Small intestine (tissue), 7 donors: ENCODE data around the gene SCNM1. TPM values are rescaled to one million over a fixed set of nuclear protein-coding genes. Genes with fewer than 3 reads are reported as not detected.
"Not testable (repeated sequence)": the region's sequence is repeated elsewhere in the genome, so short reads cannot be mapped to it uniquely, and the experiment has no call there.

Source experiments
- DNase-seq, 2 donors: peaks; one replicate each; pipeline versions ENCODE4 v3.0.0 to v3.0.0-alpha.2; 2013
- FAIRE-seq: peaks from 2 replicates; lab custom pipeline; 2012; peaks lifted over from hg19 to GRCh38; lab: Jason Lieb, UNC
- H3K27ac ChIP-seq, 3 donors: one replicate each; pipeline ENCODE4 v1.5.1; 2013; ENCODE audit warnings: low read length in 2 of 3, mild to moderate bottlenecking in 2 of 3, control low read depth in 1 of 3, inconsistent platforms in 1 of 3, low read depth in 1 of 3, moderate library complexity in 1 of 3
- H3K27me3 ChIP-seq, 3 donors: one replicate each; pipeline ENCODE4 v1.6.1; 2013; ENCODE audit warnings: low read length in 3 of 3, inconsistent platforms in 1 of 3; ENCODE audit not compliant: control insufficient read depth in 3 of 3, insufficient read depth in 3 of 3
- H3K36me3 ChIP-seq, 3 donors: one replicate each; pipeline ENCODE4 v1.6.1; 2013; ENCODE audit warnings: low read length in 3 of 3, inconsistent platforms in 1 of 3, low read depth in 1 of 3, mild to moderate bottlenecking in 1 of 3, moderate library complexity in 1 of 3; ENCODE audit not compliant: control insufficient read depth in 3 of 3, insufficient read depth in 2 of 3
- H3K4me1 ChIP-seq, 3 donors: one replicate each; pipeline ENCODE4 v1.6.1; 2013; ENCODE audit warnings: low read length in 2 of 3, inconsistent platforms in 1 of 3, low read depth in 1 of 3, mild to moderate bottlenecking in 1 of 3, moderate library complexity in 1 of 3; ENCODE audit not compliant: control insufficient read depth in 3 of 3, insufficient read depth in 2 of 3
- H3K4me3 ChIP-seq, 3 donors: one replicate each; pipeline ENCODE4 v1.5.1; 2013; ENCODE audit warnings: low read length in 3 of 3, control low read depth in 1 of 3, inconsistent platforms in 1 of 3, low read depth in 1 of 3, mild to moderate bottlenecking in 1 of 3, moderate library complexity in 1 of 3
- H3K9me3 ChIP-seq, 2 donors: one replicate each; pipeline ENCODE4 v1.6.1; 2013; ENCODE audit warnings: low read depth in 1 of 2, low read length in 1 of 2; ENCODE audit not compliant: control insufficient read depth in 2 of 2, insufficient read depth in 1 of 2
- WGBS, 3 donors: extraction: QIAGEN DNeasy Blood & Tissue Kit; methylation state at CpG; one replicate each; pipeline ENCODE4 v1.1.7; 2013; 5-methylcytosine and 5-hydroxymethylcytosine counted together
- polyA plus RNA-seq, 4 donors: library from polyadenylated mRNA; stranded (reverse) in 3 of 4; unstranded in 1 of 4; fragments of 200-250 nt in 3 of 4; fragments of 120-200 nt in 1 of 4; gene quantifications; one replicate each; pipeline versions ENCODE4 v1.2.1 to v1.2.3, GENCODE V29; 2013
- donor health status: healthy with polysubstance abuse.
- donor health status: control.
- donor health status: control.
- donor health status: Bipolar disorder and iron deficiency.
- donor health status: healthy.

Gene SCNM1
- polyA plus RNA-seq, 4 donors = 35.4 to 69.6 (median 47.4) TPM

DNA sequence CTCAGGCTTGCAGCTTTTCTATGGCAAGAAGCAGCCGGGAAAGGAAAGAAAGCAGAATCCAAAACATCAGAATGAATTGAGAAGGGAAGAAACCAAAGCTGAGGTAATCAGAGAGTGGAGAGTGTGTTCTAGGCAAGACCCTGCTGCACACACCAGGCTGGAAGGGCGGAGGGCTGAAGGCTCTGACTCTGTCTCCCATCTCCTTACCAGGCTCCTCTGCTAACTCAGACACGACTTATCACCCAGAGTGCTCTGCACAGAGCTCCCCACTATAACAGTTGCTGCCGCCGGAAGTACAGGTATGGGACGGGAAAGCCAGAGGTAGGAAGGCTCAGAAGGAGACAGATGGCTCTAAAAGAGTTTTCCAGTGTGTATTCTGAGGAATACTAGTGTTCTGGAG lies 1.2 kb downstream of the SCNM1 start:
- Histone ChIP-seq H3K4me1 (peaks cover 2 to 18% (median 4%) of the 10 kb centered on the region in 3 donors), H3K27ac (no peak overlapping the region), H3K36me3 (peaks cover 0 to 39% (median 6%) of the 10 kb centered on the region in 3 donors), H3K4me3 (peak overlapping the region in 1 of 3 donors; percentile 71), H3K27me3 (no peaks in the 10 kb centered on the region), H3K9me3 (no peaks in the 10 kb centered on the region)
- no peak for FAIRE-seq
- no peak for DNase-seq
- 75 to 86% (median 82%) methylated on average over 6 of the region's 6 CpGs for WGBS, 3 donors

DNA sequence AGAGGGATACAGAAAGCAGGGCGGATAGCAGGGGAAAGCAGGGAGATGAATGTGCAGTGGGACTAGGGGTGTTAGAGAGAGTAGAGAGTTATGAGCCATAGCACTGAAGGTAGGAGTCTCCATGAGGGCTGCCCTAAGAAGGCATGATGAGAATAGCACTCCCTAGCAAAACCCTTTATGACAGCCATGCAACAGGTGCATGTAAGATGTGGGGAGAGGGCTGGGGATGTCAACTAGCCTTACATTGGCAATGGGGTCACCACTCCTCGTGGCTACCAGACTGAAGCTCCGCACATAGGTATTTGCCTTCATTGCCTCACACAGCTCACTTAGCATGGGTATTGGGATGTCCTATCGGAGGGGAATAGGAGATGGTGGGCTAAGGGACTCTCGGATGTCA lies 5.2 kb downstream of the SCNM1 start:
- WGBS, 3 donors = 88 to 93% (median 93%) methylated on average over 5 of the region's 5 CpGs
- Histone ChIP-seq H3K27ac (no peak overlapping the region), H3K4me3 (no peak overlapping the region), H3K27me3 (no peaks in the 10 kb centered on the region), H3K36me3 (peaks cover 5 to 60% (median 6%) of the 10 kb centered on the region in 3 donors), H3K4me1 (peaks cover 2 to 9% (median 4%) of the 10 kb centered on the region in 3 donors), H3K9me3 (no peaks in the 10 kb centered on the region)
- no peak for FAIRE-seq
- no peak for DNase-seq

DNA sequence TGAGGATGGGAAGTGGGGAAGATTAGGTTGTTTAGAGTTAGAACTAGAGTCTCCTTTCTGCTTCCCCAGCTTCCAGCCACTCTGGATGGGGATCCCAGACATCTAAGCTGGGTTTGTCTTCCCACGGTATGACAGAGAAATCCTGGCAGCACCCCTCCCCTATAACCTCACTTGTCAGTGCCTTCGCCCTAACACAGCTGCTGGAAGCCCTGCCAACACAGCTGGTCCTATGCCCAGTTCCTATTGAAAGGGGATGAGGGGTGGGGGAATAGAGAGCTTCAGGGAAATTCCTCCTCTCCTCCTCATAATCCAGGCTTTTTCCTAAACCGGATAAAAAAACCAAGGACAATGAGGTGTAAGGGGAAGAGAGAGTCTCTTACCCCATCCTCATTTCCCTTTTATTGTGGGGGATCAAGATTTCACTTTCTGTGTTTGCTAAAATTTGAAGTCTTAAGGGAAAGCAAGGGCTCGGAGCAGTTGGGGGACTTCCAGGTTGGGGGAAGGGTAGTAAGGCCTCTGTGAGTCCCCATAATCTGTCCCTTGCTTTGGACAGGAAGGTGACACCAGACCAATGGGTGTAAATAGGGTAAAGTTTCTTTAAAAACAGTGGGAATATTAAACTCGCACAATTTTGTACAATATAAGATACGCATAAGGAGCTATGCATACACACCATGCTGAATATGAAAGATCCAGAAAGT lies 9.2 kb downstream of the SCNM1 start:
- DNase-seq (no peak), FAIRE-seq (no peak)
- 72 to 82% (median 78%) methylated on average over 6 of the region's 6 CpGs for WGBS, 3 donors
- Histone ChIP-seq H3K4me1 (no peaks in the 10 kb centered on the region), H3K9me3 (no peaks in the 10 kb centered on the region), H3K27ac (peak overlapping the region in 1 of 3 donors; percentile 28), H3K27me3 (no peaks in the 10 kb centered on the region), H3K4me3 (no peak overlapping the region), H3K36me3 (peaks cover 7 to 75% (median 12%) of the 10 kb centered on the region in 3 donors)

- 62 to 70% (median 66%) methylated on average over 4 of the region's 4 CpGs for WGBS, 3 donors
- H3K36me3 ChIP-seq = peaks cover 7 to 75% (median 8%) of the 10 kb centered on the region in 3 donors
- H3K27me3 ChIP-seq = no peaks in the 10 kb centered on the region
- H3K4me3 ChIP-seq = no peak within 1 kb of the TSS
- H3K4me1 ChIP-seq = no peaks in the 10 kb centered on the region
- H3K9me3 ChIP-seq = no peaks in the 10 kb centered on the region
- FAIRE-seq = no peak
- H3K27ac ChIP-seq = peak within 1 kb of the TSS in 1 of 3 donors; percentile 28
- no peak for DNase-seq
These were observed 9.9 kb downstream of the SCNM1 start, which contains the start of gene TMOD4 for GRCh38 chr1:151175863-151176262. TMOD4 (minus strand) TSS chr1:151175981; CDS start chr1:151174875, 1,106 bp downstream.

DNA sequence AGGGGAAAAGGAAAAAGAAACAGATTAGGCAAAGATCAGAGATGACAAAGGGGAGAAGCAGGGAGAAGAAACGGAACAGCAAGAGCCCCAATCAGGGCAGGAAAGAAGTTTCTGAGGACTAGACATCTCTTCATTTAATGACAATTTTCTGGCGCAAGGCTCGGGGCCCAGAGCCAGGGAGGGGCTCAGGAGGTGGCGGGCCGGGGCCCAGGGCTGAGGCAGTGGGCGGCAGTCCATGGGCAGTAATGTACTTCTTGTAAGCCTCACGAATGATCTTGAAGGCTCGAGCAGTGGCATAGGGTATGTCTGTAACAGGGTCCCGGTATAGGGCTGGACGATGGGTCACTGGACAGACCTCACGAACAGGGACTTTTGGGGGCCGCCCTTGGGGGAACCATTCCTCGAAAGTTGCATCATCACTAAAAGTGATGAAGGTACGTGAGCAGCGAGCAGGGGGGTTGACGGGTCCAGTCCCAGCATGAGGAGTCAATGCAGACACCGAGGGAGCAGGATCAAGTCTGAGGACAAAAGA lies 10.6 kb downstream of the SCNM1 start:
- Histone ChIP-seq H3K4me3 (no peak overlapping the region), H3K27ac (no peak overlapping the region), H3K27me3 (no peaks in the 10 kb centered on the region), H3K9me3 (no peaks in the 10 kb centered on the region), H3K4me1 (no peaks in the 10 kb centered on the region), H3K36me3 (peaks cover 7 to 77% (median 10%) of the 10 kb centered on the region in 3 donors)
- DNase-seq = no peak
- 95 to 96% (median 95%) methylated on average over 17 of the region's 17 CpGs for WGBS, 3 donors
- FAIRE-seq = no peak

DNA sequence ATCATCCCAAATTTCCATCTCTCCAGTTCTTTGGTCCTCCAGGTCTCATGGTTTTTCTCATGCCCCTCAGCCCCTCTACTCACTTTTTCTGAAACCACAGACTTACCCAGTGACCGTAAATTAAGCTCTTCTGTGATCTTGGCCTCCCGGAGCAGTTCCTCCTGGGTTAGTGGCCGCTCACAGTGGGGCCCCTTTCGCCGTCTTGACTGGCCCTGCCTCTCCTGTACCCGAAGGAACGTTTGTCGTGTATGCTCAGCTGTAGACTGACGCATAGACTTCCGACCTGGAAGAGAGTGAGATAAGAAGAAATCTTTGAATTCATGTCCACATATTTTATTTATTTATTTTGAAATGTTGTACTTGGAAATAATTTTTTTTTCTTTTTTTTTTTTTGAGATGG lies 18.3 kb downstream of the SCNM1 start:
- no peaks in the 10 kb centered on the region for H3K27me3 ChIP-seq
- H3K4me1 ChIP-seq = peaks cover 0 to 5% (median 3%) of the 10 kb centered on the region in 3 donors
- FAIRE-seq (no peak), DNase-seq (no peak)
- H3K27ac ChIP-seq = no peak overlapping the region
- no peaks in the 10 kb centered on the region for H3K9me3 ChIP-seq
- no peak overlapping the region for H3K4me3 ChIP-seq
- H3K36me3 ChIP-seq = peaks cover 2 to 53% (median 19%) of the 10 kb centered on the region in 3 donors
- 92 to 96% (median 95%) methylated on average over 10 of the region's 10 CpGs for WGBS, 3 donors

DNA sequence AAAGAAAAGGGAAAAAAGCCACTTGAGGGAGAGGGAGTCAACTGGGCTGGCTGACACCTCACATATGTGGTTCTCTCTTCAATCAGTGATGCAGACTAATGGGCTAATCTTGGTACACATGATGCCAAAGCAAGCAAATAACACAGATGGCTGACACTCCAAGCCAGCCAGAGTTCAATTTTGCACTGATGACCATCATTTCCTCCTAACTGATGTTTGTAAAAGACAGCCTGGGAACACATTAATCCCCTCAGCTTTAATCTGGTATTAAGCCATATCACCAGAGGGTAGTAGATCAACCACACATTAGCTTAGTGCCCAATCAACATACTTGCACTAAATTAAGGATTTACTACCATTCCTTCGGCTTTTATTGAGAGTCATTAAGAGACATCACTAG lies 21.3 kb downstream of the SCNM1 start:
- H3K4me3 ChIP-seq = no peak overlapping the region
- peaks cover 0 to 5% (median 3%) of the 10 kb centered on the region in 3 donors for H3K4me1 ChIP-seq
- H3K36me3 ChIP-seq = peaks cover 0 to 26% (median 14%) of the 10 kb centered on the region in 3 donors
- FAIRE-seq (no peak), DNase-seq (no peak)
- no peaks in the 10 kb centered on the region for H3K9me3 ChIP-seq
- WGBS, 3 donors = 54 to 88% (median 63%) methylated on average over 1 of the region's 1 CpG
- H3K27ac ChIP-seq = no peak overlapping the region
- no peaks in the 10 kb centered on the region for H3K27me3 ChIP-seq

GRCh38 chr1:151188667-151189066 lies 22.7 kb downstream of the SCNM1 start:
- H3K27me3 ChIP-seq, DNase-seq, H3K9me3 ChIP-seq, H3K27ac ChIP-seq, H3K4me1 ChIP-seq, FAIRE-seq: not testable (repeated sequence)
- 32 to 66% (median 42%) methylated on average over 8 of the region's 8 CpGs for WGBS, 3 donors
- H3K4me3 ChIP-seq = peak overlapping the region in 1 of 3 donors; percentile 70
- H3K36me3 ChIP-seq = peaks cover 0 to 17% (median 8%) of the 10 kb centered on the region in 3 donors
